GM19043 (cell line): ENCODE data around the gene MAPKAP1.
A peak's percentile ranks its signal among the peaks of the same experiment; 100 is the strongest.

ENCODE experiments used
- ATAC-seq: cut with Tn5 transposase; IDR thresholded peaks from one replicate; pipeline ENCODE4 v1.9.1; 2021; ENCODE audit warnings: low read depth; ENCODE audit not compliant: unreplicated experiment

The MAPKAP1 gene

DNA sequence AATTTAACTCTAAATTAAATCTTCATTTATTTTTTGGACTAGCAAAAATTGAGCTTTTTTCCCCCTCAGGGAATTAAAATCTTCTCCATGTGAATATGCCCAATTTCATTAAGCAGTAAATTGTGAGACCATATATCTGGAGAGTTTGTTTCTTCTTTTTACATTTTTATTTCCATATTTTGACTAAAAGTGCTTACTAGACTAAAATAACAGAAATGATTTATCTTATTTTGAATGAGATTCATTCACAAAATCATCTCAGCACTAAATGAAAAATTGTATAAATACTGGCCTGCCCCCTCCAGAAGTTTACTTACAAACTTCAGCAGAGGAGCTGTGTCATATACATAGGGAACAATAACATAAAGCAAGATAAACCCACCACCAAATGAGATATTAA is 26.6 kb downstream of the MAPKAP1 start:
- no peak for ATAC-seq

DNA sequence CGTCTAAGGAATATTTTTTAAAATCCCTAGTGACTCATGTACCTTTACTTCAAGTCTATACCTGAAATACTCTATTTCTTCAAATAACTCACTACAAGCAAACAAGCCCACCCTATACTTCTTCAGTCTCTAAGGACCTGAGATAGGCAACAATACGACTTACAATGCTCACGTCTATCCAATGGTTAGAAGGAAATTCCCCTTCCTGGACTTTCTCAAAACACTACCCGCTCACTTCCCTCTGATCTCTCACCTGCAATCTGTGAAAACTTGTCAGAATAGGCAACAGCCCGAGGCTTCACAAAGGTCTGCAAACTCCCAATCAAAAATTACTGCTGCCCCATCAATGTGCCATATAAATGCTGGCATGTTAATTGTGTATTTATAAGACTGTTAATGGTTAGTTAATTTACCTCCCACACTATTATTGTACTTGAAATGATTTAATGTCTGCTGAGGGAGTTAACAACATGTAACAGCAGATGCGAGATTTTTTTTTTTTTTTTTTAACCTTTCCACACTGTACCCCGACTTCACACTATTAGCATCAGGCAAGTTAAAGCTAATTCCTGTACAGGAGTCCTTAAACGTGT is 27.3 kb downstream of the MAPKAP1 start:
- no peak for ATAC-seq

DNA sequence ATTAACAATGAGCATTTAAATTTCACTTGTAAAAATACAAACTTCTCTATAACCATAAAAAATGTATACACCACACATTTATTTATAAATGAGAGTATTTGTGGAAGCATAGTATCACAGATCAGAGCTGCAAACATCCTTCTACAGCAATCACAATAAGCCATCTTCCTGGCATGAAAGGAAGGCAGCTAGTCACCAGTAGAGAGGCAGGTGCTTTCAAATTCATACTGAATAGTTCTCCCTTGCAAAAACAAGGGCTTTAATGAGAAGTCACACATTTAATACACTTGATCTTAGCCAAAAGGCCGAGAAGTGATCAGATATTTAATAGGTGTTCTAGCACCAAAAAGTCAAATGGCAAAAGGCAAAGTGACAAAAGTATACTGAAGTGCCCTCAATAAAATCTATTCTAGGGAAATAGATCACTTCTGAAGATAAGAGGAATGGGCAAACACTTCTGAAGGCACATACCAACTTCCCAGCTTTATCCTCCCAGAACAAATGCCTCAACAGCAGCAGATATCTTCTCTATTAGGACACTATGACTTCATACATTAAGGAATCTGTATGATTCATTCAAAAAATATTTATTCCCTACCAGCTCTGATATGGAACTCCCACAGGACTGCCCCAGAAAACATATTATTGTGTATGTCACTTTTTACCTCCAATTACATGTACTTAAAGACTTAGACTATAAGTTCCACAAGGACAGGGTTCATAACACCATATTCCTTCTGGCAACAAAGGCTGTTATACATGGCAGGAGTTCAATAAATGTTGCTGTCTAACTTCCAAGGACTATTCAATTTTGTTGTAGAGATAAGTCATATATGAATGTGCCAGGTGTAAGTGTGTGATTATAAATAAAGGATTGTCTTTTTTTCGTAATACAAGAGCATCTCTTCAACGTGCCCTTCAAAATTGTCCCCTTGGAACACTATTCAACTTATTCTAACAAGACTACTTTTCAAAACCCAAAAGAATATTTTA is 31.7 kb downstream of the MAPKAP1 start:
- ATAC-seq: no peak

DNA sequence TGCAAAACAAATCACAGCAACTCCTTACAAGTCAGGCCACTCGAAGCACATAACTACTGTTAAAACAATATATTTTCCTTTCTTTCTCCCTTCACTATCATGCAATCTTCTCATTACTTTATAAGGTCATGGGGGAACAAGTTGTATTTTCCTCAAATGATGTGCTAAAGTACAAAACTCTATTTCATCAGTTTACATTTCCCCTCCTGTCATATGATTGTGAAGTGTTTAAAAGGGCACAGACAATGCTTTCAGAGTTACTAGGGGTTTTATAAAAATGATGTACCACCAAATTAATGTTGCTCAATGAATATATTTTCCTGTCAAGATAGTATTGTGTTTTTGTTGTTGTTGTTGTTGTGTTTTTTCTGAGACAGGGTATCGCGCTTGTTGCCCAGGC is 34.1 kb downstream of the MAPKAP1 start:
- no peak for ATAC-seq

- no peak for ATAC-seq
These were observed 43.9 kb downstream of the MAPKAP1 start for GRCh38 chr9:125663127-125663526.

GRCh38 chr9:125660557-125660956 is 46.5 kb downstream of the MAPKAP1 start:
- no peak for ATAC-seq

- no peak for ATAC-seq
These were observed 47.1 kb downstream of the MAPKAP1 start for GRCh38 chr9:125659954-125660353.

- no peak for ATAC-seq
These were observed 47.7 kb downstream of the MAPKAP1 start for GRCh38 chr9:125659201-125659840.

GRCh38 chr9:125656560-125656959 is 50.4 kb downstream of the MAPKAP1 start:
- ATAC-seq: no peak

DNA sequence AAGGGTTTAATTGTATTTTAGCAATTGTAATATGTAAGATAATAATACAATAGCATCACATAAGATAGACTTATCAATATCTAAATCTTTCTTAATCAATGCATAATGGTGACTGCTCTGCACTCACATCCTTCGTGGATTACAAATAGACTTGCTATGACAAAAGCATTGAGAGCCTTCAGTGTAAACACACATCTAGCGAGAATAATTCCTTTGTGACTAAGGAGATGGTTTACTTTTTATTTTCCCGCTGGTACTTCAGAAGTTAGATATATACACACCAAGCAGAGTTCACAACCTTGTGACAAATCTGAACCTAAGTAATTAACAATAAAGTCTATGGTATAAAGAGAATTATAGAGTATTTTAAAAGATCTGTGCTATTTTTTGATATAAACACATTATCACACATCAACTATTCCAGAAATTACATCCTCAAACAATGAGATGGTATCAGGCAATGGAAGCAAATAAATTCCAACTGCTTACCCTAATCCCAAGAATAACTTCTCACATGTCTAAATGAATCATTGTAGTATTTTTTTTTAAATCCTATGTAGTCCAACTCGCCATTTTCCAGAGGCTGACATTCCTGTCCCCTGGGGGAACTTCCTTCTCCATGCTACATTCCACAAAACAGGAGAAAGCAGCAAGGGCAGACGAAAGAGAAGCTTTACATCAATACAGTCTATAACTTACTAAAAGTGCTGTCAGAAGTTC is 51.2 kb downstream of the MAPKAP1 start:
- ATAC-seq: no peak

DNA sequence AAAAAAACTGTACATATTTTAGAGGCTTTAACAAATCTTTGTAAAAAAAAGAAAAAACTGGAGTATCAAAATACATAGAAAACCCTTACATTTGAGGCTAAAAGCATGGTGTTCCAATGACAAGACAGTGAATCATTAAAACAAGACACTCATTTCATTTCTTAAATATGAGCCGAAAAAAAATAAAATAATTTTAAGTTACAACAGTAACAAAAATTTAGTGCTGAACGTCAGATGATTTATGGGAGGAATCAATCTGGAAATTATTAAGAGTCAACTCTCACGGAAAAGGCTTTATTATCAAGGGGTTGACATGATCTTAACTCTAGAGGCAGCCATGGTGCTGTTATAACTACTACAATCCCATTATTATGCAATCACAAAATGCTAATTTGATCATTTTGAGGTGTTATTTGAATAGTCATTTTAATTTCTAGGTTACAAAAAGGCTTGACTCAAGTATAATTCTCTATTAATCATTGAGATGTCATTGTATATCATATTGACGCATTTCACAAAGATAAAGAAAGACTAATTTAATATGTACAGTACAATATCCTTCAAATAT is 51.9 kb downstream of the MAPKAP1 start:
- ATAC-seq: no peak

GRCh38 chr9:125654121-125654520 is 52.9 kb downstream of the MAPKAP1 start:
- no peak for ATAC-seq

GRCh38 chr9:125653325-125653724 is 53.7 kb downstream of the MAPKAP1 start:
- ATAC-seq: no peak

- no peak for ATAC-seq
These were observed 54.2 kb downstream of the MAPKAP1 start for GRCh38 chr9:125652759-125653158.

GRCh38 chr9:125652233-125652594 is 54.8 kb downstream of the MAPKAP1 start:
- ATAC-seq: no peak

- ATAC-seq: no peak
These were observed 55.3 kb downstream of the MAPKAP1 start for GRCh38 chr9:125651576-125652232.

DNA sequence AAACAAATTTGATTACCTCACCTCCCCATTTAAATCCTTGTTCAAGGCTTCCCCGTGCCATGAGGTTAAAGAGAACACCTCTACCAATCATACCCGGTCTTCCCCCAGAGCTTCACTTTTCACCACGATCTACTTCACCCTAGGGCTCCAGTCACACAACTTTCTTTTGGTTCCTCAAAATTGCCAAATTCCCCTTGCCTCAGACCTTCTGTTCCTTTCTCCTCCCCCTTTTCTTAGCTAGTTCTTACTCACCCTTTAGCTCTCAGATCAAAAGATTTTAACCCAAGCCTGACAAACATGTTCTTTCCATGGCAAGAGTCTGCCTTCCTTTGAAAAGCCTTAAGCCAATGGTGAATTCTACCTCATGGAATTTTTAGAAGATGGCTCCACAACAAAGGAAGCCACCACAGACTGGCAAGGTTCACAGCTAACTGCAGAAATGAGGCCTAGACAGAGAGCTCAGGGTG is 56.7 kb downstream of the MAPKAP1 start:
- peak; percentile 62 for ATAC-seq

DNA sequence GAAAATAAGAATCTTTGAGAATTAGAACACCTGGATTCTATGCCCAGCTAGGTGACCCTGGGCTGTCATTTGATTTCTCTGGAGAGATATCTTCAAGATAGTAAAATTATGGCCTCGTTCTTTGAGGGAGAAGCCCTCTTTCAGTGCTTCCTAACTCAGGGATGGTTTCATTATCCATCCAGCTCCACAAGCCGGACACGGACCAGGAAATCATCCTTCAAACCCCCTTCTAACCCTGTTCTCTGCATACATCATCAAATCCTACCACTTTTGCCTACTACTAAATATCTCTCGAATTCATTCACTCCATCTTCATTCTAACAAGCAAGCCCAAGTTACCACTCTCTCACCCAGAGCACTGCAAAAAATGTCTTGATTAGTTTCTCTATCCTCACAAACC is 57.2 kb downstream of the MAPKAP1 start:
- ATAC-seq: no peak

DNA sequence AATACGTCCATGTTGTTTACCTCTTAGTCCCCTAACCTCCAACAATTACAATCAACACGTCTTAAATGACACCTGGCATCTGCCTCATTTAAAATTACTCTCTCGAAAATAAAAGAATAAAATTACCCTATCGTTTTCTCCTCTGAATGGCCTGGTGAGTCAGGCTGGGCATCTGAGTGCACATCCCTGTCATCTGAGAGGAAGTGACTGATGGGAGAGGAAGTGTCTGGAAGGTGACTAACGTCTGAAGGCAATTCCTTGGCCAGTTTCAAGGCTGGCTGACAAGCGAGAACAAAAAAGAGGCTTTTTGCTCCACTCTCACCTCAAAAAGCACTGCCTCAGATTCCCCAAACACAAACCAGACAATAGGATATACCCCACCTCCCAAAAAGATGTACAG is 57.7 kb downstream of the MAPKAP1 start:
- no peak for ATAC-seq

DNA sequence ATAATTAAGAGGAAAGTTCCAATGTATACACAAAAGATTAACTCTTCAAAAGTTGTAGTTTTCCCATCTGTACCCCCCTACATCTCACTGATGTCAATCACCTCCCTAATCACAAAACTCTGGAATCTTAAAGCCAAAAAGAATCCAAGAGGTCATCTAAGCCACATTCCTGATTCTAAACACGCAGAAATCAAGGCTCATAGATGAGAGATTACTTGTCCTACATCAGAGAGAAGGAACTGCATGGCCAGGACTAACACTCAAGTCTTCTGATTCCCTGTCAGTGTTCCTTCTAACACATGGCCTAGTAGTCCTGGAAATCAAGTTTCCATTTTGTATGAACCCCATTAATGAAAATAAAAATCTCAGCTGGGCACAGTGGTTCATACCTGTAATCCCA is 58.7 kb downstream of the MAPKAP1 start:
- ATAC-seq: no peak
